ENCODE data around the gene TNNT2.

The TNNT2 gene

DNA sequence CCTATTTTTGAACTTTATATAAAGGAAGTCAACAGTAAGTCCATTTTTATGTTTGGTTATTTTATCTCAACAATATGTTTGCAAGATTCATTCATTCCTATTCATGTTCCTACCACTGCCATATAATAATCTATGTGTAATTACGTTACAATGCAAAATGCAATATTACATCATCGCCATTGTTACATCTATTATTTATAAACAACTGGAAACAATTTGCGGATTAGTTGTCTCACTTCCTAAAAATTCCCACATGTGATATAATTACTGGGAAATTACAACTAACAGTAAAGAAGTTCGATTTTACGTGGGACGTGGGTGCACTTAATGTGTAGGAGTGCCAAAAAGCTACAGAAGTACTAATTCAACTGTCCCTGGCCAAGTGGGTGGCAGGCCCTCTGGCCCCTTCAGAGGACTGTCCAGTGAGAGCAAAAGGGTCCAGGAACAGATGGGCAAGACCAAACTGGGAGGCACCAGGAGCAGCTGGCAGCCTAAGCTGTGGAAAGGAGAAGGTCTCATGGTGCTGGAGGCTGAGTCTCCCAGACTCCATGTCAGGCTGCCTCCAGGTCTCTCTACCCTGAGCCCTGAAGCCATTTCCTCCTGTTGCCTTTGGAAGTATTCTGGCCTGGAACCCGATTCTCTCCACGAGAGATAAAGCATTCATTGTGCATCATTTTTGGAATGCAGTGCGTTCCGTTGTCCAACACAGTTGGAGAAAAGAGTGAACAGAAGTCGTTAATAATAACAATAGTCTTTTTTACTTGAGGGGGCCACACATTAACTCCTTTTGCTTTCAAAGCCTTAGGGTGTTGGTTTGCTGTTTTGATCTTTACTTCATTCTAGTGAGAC, 42.9 kb downstream of the TNNT2 start:
- no peak for DNase-seq (ENCODE audit: low read depth)

- DNase-seq (ENCODE audit: low read depth) = no peak
Measured at GRCh38 chr1:201332616-201333335, 44.7 kb downstream of the TNNT2 start.

DNA sequence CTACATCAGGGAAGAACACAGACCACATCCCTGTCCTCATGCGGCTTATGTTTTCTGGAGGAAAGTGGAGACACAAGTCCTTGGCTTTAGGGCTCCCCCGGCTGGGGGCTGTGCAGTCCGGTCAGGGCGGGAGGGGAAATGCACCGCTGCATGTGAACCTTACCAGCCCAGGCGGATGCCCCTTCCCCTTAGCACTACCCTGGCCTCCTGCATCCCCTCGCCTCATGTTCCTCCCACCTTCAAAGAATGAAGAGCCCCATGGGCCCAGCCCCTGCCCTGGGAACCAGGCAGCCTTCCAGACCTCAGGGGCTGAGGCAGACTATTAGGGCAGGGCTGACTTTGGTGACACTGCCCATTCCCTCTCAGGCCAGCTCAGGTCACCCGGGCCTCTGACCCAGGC, 45.5 kb downstream of the TNNT2 start:
- no peak for DNase-seq (ENCODE audit: low read depth)

- DNase-seq (ENCODE audit: low read depth) = no peak
Measured at GRCh38 chr1:201331166-201331565, 46.3 kb downstream of the TNNT2 start.

- DNase-seq (ENCODE audit: low read depth) = no peak
Measured at GRCh38 chr1:201330541-201330940, 46.9 kb downstream of the TNNT2 start.

GRCh38 chr1:201329801-201330200, 47.7 kb downstream of the TNNT2 start:
- no peak for DNase-seq (ENCODE audit: low read depth)

DNA sequence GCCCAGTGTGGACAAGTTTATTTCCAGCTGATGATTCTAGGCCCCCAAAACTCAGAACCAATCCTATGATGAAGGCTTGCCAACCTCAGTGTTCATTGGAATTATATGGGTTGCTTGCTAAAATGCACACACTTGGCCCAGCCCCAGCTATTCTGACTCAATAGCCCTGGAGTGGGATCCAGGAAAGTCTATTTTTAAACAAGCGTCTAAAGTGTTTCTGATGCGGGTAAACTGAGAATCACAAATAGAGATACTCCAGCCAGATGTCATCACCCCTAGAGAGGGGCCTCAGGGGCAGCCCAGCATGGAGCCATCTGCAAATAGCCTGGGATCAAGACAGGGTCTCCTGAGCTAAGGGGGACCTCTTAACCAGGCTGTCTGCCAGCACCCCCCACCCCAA, 48.2 kb downstream of the TNNT2 start:
- no peak for DNase-seq (ENCODE audit: low read depth)

GRCh38 chr1:201328576-201328975, 48.9 kb downstream of the TNNT2 start:
- DNase-seq (ENCODE audit: low read depth) = no peak

DNA sequence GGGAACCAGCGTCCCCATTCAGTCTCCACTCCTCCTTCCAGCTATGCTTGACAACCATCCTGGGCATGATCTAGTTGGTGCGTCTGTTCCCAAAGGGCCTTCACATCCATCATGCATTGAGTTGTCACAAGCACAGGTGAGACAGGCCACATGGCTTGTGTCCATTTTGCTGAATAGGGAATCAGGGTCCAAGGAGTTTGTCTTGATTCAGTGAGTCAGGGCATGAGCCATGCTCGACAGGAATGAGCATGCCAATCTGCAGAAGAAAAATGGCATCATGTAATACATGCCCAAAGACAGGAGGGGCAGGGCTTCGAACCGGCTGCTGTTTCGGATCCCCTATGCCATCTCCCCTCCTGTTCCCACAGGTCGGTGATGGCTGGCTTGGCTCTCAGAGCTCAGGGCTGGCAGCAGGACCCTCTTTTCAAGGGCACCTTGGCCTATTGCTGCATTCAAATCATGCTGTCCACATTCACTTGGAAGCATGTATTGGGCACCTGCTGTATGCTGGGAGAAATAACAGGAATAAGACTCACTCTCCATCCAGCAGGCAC, 49.7 kb downstream of the TNNT2 start:
- DNase-seq (ENCODE audit: low read depth) = no peak

DNA sequence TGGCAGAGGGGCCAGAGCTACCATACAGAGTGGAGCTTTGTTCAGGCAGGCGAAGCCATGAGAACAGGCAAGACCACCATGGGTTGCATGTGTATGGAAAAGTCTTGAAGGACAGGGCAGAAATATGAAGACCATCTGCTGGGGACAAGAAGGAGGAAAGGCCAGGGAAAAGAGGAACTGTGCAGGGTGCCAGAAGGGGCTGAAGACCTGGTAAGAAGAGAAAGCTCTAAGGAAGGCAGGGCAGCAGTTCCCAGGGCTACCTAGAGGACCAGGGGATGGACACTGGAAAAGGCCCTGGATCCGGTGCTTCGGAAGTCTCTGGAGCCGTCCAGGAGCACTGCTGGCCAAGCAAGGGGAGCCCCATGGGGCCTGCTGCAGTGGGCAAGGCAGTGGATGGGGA, 50.8 kb downstream of the TNNT2 start:
- DNase-seq (ENCODE audit: low read depth) = no peak

DNA sequence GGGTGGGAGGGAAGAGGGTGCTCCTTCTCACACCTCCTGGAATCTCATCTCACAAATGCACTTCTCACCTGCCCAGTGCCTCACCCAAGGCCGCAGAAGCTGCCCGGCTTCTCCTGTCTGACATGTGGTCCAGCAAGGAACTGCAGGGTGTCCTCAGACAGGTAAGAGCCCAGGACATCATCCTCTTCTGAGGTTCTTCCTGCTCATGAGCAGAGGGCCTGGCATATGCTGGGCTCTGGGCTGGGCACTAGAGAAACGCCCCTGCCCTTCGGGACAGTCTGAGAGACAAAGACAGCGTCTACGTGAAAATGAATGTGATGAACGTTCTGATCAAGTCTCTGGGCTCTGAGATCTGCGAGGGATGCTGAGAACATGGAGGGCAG, 51.8 kb downstream of the TNNT2 start:
- DNase-seq (ENCODE audit: low read depth) = no peak

- no peak for DNase-seq (ENCODE audit: low read depth)
Measured at GRCh38 chr1:201324821-201325677, 52.4 kb downstream of the TNNT2 start.

DNA sequence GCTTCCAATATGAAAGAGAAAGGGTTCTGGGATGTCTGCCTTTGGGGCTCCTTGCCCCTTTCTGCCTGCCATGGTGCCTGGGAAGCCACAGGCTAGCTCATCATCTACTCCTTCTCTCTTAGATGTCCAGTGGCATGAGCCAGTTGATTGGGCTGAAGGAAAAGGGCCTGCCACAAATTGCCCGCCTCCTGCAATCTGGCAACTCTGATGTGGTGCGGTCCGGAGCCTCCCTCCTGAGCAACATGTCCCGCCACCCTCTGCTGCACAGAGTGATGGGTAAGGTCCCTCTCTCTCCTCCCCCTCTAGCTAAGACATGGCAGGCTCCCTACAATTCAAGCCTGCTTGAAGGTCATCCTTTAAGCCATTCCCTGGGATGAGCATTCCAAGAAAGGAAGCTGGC, 53.2 kb downstream of the TNNT2 start:
- DNase-seq (ENCODE audit: low read depth) = no peak

DNA sequence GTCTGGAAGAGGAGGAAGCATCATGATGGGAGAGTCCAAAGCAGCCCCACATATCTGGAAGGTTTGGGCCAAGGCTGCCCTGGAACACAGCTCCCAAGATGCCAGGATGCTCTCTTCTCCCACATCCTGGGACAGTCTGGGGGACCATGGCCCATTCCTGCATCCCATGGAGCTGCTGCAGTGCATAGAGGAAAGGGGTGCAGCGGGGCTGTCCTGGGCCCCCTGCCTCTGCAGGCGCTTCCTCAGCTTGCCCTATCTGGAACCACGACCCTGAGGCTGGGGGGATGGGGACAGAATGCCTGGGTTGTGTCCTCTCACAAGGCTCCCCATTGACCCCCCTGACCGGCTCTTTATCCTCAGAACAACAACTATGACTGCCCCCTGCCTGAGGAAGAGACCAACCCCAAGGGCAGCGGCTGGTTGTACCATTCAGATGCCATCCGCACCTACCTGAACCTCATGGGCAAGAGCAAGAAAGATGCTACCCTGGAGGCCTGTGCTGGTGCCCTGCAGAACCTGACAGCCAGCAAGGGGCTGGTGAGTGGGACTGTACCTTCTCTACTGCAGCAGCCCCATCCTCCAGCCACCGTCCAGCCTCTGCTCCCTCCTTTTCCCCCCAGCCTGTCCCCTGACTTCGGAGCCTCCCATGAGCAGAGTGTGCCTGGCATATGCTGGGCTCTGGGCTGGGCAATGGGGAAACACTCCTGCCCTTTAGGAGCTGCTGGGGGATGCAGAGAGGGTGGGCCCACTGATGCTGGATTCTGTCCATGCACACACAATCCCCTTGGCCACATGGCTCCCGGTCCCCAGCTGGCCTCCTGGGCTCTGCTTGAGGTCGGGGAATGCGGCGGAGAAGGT, 54.6 kb downstream of the TNNT2 start:
- DNase-seq (ENCODE audit: low read depth) = no peak

GRCh38 chr1:201321826-201322390, 55.6 kb downstream of the TNNT2 start:
- DNase-seq (ENCODE audit: low read depth) = no peak

GRCh38 chr1:201320168-201320788, 57.2 kb downstream of the TNNT2 start:
- DNase-seq (ENCODE audit: low read depth) = no peak

DNA sequence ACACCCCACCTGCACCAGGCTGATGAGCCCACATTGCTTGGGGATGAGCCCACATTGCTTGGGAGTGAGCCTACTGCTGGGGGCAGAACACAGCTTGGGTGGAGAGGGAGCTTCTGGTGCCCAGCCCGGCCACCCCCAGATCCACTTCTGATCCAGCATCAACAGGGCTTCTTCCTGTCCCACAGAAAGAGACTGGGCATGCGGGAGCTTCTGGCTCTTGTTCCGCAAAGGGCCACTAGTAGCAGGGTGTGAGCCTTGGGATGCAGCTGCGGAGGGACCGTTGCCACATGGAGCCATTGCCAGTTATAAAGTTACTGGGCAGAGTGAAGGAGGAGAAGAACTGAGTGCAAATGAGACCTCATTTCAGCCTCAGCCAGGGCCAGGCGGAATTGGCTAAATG, 57.8 kb downstream of the TNNT2 start:
- DNase-seq (ENCODE audit: low read depth) = no peak

DNA sequence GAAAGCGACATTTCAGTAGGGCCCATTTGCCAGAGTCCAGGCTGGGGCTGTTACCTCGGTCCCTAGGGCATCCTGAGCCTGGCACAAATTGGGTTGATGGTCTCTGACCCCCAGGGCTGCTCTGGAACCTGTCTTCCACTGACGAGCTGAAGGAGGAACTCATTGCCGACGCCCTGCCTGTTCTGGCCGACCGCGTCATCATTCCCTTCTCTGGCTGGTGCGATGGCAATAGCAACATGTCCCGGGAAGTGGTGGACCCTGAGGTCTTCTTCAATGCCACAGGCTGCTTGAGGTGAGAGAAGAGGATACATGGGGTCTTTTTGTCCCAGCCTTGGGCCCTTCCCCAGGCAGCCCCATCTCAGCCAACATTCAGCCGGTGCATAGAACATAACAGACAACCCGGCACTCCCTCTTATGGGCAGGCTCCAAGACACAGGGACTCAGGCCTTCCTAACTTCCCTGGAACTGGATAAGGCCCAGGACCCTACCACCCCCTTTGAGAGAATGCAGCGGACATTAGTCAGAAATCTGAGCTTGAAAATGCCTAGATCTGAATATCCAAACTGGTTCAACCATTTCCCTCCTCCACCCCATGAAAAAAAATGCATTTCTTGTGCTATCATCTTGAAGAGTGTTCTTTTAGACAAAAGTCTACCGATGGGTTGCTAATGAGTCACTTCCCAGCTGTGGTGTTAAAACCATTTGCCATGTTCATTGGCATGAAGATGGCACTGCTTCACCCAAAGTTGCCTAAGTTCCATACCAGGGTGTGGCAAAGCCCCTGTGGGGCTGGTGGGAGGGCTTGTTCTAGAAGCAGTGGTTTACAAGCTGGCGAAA, 58.8 kb downstream of the TNNT2 start:
- DNase-seq (ENCODE audit: low read depth) = no peak

- DNase-seq (ENCODE audit: low read depth) = no peak
Measured at GRCh38 chr1:201317551-201317950, 59.9 kb downstream of the TNNT2 start.

GRCh38 chr1:201316556-201316955, 60.9 kb downstream of the TNNT2 start:
- DNase-seq (ENCODE audit: low read depth) = no peak
